ENCODE data around the gene NRP1. TPM values are rescaled to one million over a fixed set of nuclear protein-coding genes. Genes with fewer than 3 reads are reported as not detected.

The NRP1 gene
- total and polyA plus RNA-seq, 2 donors (not counting 3 experiments of a cell fraction or from before 2014, with no cell fraction given): 122 to 306 TPM

GRCh38 chr10:33146189-33147012 is 188.1 kb downstream of the NRP1 start:
- Histone ChIP-seq H2AFZ (ENCODE audit: low read depth, low read length) (no peak overlapping the region), H3K9me1 (replicated peaks; ENCODE audit: control insufficient read depth, extremely low read depth, insufficient read depth, low read length) (no peaks in the 10 kb centered on the region), H4K20me1 (replicated peaks; ENCODE audit: control insufficient read depth, extremely low read depth, insufficient read depth, low read length) (no peaks in the 10 kb centered on the region), H3K9me3 (replicated peaks; ENCODE audit: control insufficient read depth, insufficient read depth, low read length) (no peaks in the 10 kb centered on the region), H3K36me3 (ENCODE audit: control insufficient read depth in 2 of 2, extremely low read depth in 1 of 2, insufficient read depth in 2 of 2, low read length in 2 of 2) (no peaks in the 10 kb centered on the region), H3K27me3 (ENCODE audit: control insufficient read depth in 2 of 2, insufficient read depth in 2 of 2, low read length in 2 of 2) (peaks cover 0 to 2% of the 10 kb centered on the region in 2 experiments), H3K79me2 (ENCODE audit: control insufficient read depth, insufficient read depth, low read length) (no peaks in the 10 kb centered on the region), H3K4me1 (ENCODE audit: control insufficient read depth, extremely low read depth, insufficient read depth, low read length) (no peaks in the 10 kb centered on the region), H3K9ac (replicated peaks; ENCODE audit: extremely low read depth, insufficient read depth, low read length) (no peak overlapping the region), H3K4me3 (replicated peaks in 1 of 3; ENCODE audit: insufficient read depth in 1 of 3, low read depth in 1 of 3, low read length in 3 of 3) (no peak overlapping the region), H3K4me2 (ENCODE audit: insufficient read depth, low read length) (no peak overlapping the region), H3K27ac (ENCODE audit: insufficient read depth, low read depth, low read length) (no peak overlapping the region)
- BruUV-seq (replicated peaks): no TSS peak
- dilution Hi-C loops (cut with MboI; ENCODE audit: extremely low pct_ligation_motif_present, low sequenced_read_pairs): no loop called here
- ChIA-PET CTCF (interaction anchor here (1.0 kb wide), 1 partner anchor 11 kb away, joined by 4 read pairs; no protein-coding TSS in a partner anchor), POLR2A (no interaction called here)
- DNase-seq (ENCODE audit: low read depth, low spot score): no peak
- FAIRE-seq: no peak
- TF ChIP-seq POLR2A (IDR thresholded peaks at IDR 0.05; ENCODE audit: low read depth, low read length): no peak
- TF ChIP-seq EZH2 (IDR thresholded peaks at IDR 0.05; ENCODE audit: borderline replicate concordance, low read depth, low read length, severe bottlenecking): no peak
- no peak for TF ChIP-seq CTCF (IDR thresholded peaks at IDR 0.05; ENCODE audit: extremely low read depth in 1 of 2, insufficient read depth in 1 of 2, low read depth in 1 of 2, low read length in 2 of 2)
- TF ChIP-seq POLR2AphosphoS5 (IDR thresholded peaks at IDR 0.05; ENCODE audit: insufficient read depth, low read depth, low read length): no peak
- TF ChIP-seq, protein P1, sequence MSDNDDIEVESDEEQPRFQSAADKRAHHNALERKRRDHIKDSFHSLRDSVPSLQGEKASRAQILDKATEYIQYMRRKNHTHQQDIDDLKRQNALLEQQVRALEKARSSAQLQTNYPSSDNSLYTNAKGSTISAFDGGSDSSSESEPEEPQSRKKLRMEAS (IDR thresholded peaks at IDR 0.05; ENCODE audit: insufficient read depth, insufficient read length): no peak
- TF ChIP-seq MYC (IDR thresholded peaks at IDR 0.05; ENCODE audit: low read depth, low read length): no peak
- TF ChIP-seq GATA2 (IDR thresholded peaks at IDR 0.05; ENCODE audit: insufficient read depth, insufficient read length, low read depth, low read length): no peak
- TF ChIP-seq FOS (IDR thresholded peaks at IDR 0.05; ENCODE audit: borderline replicate concordance, insufficient read depth, low read length): no peak
- TF ChIP-seq JUN (IDR thresholded peaks at IDR 0.05; ENCODE audit: borderline replicate concordance, insufficient read depth, insufficient read length, low read depth): no peak
- intact Hi-C loops (cut with micrococcal nuclease): no loop called here

All from endothelial cell of umbilical vein (primary cell).